Fibroblast of skin of abdomen (primary cell): ENCODE results near the gene BICDL1.

Source experiments
- DNase-seq: peaks from one replicate; pipeline ENCODE4 v3.0.0-alpha.2; 2013

The BICDL1 gene

GRCh38 chr12:120131116-120131515 is 142.1 kb downstream of the BICDL1 start:
- DNase-seq: no peak

GRCh38 chr12:120132054-120132836 is 143.2 kb downstream of the BICDL1 start:
- no peak for DNase-seq

- DNase-seq: no peak
Measured at GRCh38 chr12:120132863-120133385, 143.9 kb downstream of the BICDL1 start.

GRCh38 chr12:120134307-120134980 is 145.4 kb downstream of the BICDL1 start:
- no peak for DNase-seq

- no peak for DNase-seq
Measured at GRCh38 chr12:120136093-120136770, 147.2 kb downstream of the BICDL1 start.

GRCh38 chr12:120137833-120138232 is 148.8 kb downstream of the BICDL1 start:
- DNase-seq: no peak

- DNase-seq: no peak
Measured at GRCh38 chr12:120138366-120138765, 149.3 kb downstream of the BICDL1 start.

GRCh38 chr12:120139958-120140357 is 150.9 kb downstream of the BICDL1 start:
- DNase-seq: no peak

- DNase-seq: no peak
Measured at GRCh38 chr12:120140603-120141002, 151.6 kb downstream of the BICDL1 start.

- DNase-seq: no peak
Measured at GRCh38 chr12:120141336-120141735, 152.3 kb downstream of the BICDL1 start.

- DNase-seq: no peak
Measured at GRCh38 chr12:120142231-120142877, 153.3 kb downstream of the BICDL1 start.
